HTERT RPE-1 (cell line): ENCODE measurements around the gene KIAA0930.

Experiments
- in situ Hi-C: fragments of 300-500 bp; cut with MboI; formaldehyde crosslinking; loops from 4 replicates; pipeline ENCODE4 v1.14.3; 2020; ENCODE audit warnings: low sequenced_read_pairs

Gene KIAA0930

DNA sequence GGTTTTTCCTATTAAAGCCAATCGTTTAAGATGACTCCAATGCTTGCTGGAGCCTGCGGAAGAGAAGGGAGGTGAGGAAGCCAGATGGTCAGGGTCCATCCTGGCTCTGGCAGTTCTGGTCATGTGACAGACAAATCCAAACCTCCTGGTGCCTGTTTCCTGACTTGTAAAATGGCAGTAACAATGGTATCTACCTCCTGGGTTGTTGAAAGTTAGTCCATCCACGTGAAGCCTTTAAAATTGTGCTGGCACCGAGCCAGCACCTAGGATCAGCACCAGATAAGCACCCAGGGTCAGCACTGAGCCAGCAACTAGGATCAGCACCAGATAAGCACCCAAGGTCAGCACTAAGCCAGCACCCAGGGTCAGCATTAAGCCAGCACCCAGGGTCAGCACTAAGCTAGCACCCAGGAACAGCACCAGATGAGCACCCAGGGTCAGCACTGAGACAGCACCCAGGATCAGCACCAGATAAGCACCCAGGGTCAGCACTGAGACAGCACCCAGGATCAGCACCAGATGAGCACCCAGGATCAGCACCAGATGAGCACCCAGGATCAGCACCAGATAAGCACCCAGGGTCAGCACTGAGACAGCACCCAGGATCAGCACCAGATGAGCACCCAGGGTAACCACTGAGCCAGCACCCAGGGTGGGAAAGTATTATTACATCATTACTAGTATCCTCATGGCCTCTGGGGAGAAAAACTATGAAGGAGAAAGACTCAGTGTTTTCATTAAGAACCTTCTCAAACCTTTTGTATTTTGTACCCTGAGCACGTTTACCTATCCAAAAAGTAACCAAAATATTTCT lies 17.2 kb downstream of the KIAA0930 start:
- in situ Hi-C loops = no loop called here

DNA sequence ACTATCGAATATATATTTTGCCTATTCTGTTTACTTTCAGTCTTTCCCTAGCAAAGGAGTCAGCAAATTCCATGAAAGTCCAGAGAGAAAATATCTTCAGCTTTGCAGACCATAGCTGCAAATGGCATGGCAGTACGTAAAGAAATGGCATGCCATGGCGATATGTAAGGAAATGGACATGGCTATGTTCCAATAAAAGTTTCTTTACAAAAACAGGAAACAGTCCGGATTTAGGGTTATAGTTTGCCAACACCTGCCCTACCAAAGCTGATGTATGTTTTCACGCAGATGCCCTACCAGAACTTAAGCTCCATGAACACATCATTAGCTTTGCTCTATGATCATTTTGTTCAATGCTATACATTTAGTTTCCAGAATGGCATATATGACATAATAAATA lies 19.5 kb downstream of the KIAA0930 start:
- in situ Hi-C loops = no loop called here

DNA sequence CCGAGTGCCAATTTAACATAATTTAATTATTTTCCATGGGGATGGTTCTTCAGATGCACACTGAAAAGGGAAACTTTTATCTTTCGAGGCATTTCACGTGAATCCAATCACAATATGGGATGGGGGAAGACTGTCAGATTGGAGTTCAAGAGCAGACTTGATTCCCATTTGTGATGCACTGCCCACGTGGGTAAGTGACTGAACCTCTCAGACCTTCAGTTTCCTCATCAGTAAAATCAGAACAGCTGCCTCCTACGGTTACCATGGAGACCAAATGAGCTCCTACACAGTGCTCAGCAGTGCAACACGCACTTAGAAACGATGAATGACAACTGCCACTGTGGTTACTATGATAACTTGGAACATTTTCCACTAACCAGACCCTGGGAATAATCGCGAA lies 21.7 kb downstream of the KIAA0930 start:
- in situ Hi-C loops = no loop called here

DNA sequence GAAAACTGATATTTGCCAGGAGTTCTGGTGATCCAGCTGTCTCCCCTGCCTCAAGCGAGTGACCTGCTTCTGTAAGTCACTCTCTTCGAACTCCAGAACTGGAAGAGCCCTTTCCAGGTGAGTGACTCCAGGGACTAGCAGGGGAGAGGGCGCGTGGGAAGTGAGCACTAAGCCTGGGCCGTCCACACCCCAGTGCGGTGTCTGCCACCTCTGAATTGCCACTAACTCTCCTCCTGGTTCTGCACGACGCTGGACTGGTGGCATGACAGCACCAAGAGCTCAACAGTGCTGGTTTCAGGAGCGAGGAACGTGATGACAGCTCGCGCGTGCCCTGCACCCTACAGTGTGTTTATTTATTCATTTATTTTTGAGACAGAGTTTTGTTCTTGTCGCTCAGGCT lies 22.9 kb downstream of the KIAA0930 start:
- in situ Hi-C loops = no loop called here

DNA sequence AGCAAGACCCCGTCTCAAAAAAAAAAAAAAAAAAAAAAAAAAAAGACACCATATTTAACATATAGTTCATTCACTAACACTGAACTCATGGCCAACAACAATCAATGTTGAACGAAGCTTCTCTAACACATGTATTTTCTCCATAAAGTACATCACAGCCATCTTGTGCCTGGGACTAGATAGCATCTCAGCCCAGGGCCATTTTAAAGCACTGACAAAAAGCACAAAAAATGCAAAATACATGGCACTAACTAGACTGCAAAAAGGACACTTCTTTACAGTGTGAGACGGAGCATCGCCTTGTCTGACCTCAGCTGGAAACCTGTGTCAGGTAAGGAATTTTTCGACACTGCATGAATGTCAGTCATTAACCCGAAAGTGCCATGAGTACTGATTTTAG lies 23.3 kb downstream of the KIAA0930 start:
- in situ Hi-C loops = no loop called here

DNA sequence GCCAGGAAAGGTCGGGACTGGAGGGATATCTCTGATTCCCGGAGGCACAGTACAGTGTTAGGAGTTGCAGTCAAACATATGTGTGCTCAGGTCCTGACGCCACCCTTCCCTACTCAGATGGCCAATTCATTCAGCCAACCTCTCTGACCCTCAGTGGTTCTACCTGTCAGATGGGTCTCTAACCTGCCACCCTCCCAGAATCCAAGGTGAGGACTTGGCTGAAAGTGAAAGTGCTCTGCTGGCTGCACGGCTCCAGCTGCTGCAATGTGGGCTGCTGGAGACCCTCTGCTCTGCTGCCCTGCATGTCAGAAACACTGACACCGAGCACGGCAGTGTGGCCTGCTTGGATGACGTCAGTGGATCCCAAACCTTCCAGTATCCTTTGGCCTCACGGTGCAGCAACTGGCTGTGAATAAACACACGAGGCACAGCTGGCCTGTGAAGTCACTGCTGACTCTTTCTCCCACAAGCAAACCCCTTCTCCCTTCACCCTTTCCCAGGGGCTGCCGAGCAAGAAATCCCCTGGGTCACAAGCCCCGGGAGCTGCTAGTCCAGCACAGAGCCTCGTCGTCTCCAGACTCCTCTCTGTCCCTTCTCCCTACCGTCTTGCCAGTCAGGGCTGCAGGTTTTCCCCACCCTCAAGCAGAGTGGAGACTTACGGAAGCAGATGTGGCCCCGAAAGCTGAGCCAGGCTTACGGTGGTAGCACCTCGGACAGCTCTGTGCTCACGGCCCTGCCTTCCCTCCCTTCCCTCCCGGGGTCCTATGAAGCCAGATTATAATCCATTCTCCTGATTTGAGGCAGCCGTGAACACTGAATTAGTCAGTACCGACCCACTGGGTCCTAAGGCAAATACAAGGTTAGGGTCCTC lies 24.3 kb downstream of the KIAA0930 start:
- in situ Hi-C loops = no loop called here

DNA sequence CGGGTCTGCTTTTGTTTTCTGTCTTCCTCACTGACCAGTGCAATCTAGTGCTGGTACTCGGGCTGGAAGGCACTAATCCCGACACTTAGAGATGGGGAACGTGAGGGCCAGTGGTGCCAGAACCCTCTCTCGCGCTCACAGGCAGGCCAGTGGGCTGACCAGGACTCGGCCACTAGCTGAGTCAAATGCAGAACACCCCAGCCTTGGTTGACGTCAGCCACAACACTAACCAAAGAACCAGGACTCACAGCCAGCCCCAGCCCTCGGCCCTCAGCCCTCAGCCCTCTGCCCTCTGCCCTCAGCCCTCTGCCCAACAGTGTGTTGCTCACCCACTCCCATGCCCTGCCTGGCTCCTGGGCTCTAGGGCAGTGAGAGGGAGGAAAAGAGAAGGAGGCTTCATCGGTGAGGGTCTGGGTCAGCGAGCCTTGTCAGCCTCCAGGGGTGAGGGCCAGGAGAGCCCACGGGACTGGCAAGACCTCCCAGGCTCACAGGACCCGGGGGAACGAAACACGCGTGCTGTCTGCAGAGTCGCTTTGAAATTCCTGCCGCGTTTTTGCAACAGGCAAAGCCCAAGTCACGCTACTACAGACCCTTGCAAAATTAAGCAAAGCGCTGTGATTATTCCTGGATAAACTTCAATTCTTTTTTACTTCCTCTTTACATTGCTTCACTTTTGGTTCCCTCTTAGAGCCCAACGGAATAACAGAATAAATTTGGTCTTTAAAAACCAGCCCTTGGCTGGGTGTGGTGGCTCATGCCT lies 27.5 kb downstream of the KIAA0930 start:
- in situ Hi-C loops = no loop called here

DNA sequence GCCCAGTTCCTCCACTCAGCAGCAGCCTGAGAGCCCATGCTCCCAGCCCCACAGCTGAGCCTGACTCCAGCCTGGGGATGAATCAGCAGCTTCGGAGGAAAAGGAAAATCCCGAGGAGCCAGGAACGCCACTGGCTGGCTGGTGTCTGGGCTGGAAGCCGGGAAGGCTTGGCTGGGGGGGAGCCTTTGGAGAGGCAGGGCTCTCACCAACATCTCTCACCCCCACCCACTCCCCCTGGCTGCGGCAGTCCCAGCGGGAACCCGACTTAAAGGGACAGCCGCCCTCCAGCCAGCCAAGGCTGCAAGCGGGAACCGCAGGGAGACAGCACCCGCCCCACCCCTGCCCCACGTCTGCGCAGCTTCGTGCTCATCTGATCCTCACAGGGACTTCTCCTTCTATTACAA lies 28.4 kb downstream of the KIAA0930 start:
- in situ Hi-C loops = no loop called here

DNA sequence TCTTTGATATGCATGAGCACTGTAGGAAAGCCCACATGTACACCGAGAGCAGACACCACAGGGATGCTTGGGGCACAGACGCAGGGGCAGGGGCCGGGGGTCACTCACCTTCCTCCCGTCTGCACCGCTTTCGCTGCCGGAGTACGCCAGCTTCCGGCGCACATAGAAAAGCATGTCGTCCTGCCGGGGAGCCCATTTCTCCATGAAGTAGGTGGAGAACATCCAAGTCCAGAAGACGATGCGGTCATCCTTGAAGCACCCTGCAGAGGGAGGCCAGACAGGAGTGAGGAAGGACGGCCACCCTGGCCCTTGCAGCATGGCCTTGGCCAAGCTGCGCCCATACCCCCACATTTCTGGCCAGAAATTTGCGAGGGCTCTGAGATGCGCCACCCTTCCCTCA lies 28.8 kb downstream of the KIAA0930 start:
- in situ Hi-C loops = no loop called here

DNA sequence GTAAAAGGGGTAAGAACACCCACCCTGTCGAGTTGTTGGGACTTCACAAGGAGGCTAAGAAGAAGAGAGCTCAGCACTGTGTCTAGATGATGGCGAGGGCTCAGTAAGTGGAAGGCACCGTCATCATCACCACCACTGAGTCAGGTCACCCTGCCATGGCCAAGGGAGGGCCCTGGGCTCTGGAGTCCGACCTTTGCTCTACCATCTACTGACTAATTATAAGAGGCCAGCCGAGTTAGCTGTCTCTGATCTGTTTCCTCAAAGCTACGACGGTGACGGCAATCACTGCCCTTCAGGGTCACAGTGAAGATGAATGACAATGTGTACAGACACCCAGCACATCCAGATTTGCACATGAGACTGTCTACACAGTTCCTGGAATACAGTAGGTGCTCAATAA lies 29.3 kb downstream of the KIAA0930 start:
- in situ Hi-C loops = no loop called here

DNA sequence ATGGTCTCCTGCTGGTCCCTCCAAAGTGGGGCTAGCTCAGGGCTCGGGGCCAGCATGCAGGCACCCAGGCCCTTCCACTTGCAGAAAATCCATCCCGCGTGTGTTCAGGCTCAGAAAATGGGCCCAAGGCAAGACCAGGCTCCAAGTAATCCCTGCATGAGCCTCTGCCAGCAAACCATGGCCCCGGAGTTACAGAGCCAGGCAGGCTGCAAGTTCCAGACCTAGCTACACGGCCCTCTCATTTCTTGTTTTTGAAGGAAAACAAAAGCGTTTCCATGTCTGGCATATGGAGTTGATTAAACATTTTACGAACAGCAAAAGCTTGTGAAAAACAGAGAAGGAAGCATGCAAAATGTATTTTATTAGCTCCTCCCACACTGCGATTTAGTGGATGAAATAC lies 29.7 kb downstream of the KIAA0930 start:
- in situ Hi-C loops = no loop called here

DNA sequence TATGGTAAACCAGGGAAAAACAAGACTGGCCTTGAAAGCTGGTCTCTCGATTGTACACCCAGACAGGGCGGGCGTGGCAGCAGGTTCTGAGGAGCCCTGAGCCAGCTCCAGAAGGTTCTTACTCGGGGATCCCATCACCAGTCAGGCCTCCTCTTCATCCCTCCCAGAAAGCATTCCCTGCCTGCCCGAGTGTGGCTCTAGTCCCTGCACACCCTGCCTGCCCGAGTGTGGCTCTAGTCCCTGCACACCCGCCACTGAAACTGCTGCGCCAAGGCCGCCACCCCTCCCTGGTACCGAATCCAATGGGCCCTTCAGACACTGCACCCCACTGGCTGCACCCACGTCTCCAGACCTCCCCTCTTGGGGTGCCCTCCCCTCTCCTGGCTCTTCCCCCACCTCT lies 30.1 kb downstream of the KIAA0930 start:
- in situ Hi-C loops = no loop called here

DNA sequence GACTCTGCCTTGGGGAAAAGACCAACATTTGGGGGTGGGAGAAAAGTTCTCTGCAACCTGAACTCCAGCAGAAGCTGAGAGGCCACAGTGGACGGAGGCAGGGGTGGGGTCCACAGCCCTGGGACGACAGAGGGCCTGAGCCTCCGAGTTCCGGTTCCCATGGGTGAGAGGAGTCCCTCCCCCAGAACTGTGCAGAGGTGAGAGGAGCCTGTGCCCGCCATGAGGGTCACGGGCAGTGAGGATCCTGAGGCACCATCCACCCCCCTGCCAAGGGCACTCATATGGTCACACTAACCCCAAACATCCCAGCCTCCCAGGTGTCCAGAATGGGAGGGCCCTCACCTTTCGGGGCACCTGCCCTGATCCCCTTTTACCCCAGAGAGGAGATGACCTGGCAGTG lies 30.5 kb downstream of the KIAA0930 start:
- in situ Hi-C loops = no loop called here

DNA sequence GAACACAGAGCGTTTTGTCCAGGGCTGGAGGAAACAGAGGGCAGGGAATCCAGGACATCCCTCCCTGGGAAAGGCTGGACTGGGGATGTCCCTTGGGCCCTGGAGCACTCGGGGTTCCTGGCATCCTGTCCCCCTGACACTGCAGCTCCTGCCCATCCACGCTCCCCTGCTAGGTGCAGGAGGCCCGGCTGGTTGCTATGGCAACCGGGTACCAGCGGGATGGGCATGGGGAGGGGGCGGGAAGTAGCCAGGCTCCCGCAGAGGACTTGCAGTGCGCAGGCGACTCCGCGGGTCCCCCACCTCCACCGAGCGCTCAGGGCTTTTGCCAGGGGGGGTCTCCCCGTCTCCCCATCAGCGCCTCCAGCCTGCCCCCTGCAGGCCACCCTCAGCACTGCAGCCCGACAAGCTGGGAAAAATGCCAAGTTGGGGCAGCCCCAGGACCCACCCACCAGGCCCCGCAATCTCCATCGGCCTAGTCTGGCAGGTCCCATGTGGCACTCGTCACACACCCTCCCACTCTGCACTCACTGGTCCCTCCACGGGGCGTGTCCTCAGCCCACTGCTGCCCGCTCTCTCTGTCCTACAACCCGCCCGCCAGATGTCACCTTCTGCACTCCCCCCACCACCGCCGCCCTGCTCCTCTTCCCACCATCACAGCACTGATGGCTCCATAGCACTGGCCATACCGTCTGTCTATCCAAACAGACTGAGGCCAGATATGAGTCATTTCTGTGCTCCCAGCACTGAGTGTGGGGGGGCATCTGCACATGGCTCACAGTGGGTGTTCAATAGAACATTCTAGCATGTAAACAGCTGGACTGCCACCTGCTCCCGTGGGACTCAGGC lies 31.5 kb downstream of the KIAA0930 start:
- in situ Hi-C loops = no loop called here

DNA sequence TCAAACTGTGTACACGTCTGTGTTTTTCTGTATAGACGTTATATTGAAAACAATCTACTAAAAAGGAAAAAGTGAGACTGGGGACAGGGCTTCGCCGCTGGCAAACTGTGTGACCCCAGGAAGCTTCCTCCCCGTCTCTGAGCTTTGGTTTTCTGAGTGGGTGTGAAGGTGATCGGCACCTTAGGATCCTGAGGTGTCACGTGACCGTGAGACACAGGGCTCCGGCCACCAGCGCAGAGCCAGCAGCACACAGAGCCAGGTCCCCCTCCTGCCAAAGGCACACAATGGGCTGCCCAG lies 32.0 kb downstream of the KIAA0930 start:
- in situ Hi-C loops = no loop called here

DNA sequence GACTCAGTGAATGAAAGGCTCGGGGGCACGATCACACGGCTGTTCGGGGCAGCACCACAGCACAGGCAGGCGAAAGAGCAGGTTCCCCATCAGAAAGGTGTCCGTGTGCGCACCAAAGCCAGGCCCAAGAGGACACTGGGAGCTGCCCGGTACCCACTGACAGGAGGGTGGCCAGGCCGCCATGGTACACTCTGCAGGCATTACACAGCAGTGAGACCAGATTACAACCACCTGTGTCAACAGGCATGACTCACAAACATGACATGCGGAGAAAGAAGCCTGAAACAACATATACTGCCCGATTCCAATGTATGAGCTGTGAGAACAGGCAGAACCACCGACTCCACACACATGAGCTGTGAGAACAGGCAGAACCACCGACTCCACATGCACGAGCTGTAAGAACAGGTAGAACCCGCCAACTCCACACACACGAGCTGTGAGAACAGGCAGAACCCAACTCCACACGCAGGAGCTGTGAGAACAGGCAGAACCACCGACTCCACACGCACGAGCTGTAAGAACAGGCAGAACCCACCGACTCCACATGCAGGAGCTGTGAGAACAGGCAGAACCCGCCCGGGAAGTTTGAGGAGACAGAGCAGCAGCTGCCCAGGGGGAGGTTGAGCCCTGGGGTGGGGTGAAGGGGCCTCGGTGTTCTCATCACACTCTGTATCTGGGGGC lies 32.6 kb downstream of the KIAA0930 start:
- in situ Hi-C loops = no loop called here

DNA sequence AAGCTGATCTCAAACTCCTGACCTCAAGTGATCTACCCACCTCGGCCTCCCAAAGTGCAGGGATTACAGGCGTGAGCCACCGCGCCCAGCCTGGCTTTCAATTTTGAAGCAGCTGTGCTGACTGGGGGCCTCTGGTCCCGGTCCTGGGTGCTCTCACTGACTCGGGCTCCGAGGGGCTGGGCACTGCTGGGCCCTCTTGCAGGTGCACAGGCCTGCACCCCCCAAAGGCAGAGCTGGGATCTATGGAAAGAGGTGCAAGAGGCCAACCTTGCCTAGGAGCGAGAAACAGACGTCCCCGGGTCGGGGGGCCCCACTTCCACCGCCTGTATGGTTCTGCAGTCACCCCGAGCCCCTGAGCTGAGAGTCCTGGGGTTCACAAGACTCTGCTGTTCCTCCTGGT lies 33.2 kb downstream of the KIAA0930 start:
- in situ Hi-C loops = no loop called here

DNA sequence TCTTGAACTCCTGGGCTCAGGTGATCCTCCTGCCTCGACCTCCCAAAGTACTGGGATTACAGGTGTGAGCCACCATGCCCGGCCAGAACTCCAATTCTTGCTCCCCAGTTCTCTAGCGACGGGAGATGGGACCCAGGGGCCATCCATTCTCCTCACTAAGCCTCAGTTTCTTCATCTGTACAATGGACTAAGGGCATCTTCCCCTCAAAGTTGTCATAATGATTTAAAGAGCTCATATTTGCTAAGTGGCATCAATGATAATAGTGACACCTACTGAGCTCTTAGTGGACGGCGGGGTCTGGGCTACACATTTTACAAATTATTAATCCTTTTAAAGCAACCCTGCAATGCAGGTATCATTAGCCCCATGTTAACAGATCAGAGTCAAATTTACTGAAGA lies 34.5 kb downstream of the KIAA0930 start:
- in situ Hi-C loops = no loop called here

DNA sequence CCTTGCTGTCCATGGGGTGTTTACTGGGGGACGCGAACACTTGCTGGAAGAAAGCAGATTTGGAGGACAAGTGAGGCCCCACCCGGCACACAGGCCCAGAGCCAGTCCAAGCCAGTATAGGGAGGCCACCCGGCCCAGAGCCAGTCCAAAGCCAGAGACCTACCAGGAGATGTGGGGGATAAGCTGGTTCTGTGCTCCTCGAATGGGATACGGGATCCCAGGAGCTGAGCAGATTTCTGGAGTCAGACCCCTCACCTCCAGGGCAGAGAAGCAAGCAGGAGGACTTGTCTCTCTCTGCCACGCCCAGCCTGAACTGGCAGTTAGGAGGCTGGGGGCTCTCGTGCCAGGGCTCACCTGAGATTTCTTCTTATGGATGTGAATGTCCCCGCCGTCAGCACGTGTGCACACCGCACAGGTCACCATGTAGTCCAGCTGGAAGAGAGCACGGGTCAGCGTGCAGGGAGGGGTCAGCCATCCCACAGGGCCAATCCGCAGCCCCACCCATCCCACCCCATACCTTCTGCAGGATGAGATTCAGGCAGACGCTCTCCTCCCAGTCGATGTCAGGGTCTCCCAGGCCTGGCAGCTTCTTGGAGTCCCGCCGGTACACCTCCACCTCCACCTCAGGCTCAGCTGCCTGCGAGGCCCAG lies 35.3 kb downstream of the KIAA0930 start:
- in situ Hi-C loops = no loop called here

DNA sequence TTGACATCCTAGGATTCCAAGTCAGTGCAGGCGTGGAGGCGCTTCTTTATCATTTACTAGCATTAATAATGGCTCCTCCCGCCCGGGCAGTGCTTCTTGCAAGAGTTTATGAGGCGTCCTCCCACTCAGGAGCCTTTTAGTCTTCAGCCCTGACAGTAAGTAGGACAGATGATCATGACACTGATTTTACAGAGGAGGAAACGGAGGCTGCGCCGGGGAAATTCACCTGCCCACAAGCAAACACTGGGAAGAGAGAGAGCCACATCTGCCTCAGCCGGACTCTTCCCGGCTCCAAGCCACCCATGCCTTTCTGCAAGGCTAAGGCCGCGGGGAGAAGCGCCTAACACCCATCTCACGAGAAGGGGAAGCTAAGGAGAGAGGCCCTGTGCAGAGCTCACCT lies 35.9 kb downstream of the KIAA0930 start:
- in situ Hi-C loops = no loop called here
